ENCODE data around the gene ELMO1. TPM values are rescaled to one million over a fixed set of nuclear protein-coding genes. Genes with fewer than 3 reads are reported as not detected.

Gene ELMO1
- total and polyA plus RNA-seq, 2 of the 13 experiments (the other 11 are each of a cell fraction or from before 2014, with no cell fraction given): 0.11 to 0.17 TPM

GRCh38 chr7:36814311-36814710 lies 634.4 kb downstream of the ELMO1 start:
- H2AFZ ChIP-seq (ENCODE audit: low read length): no peak overlapping the region
- H3K27ac ChIP-seq (ENCODE audit: extremely low read length, insufficient read depth, low read length): no peak overlapping the region
- no peaks in the 10 kb centered on the region for H3K9me3 ChIP-seq (ENCODE audit: low read length)
- no peaks in the 10 kb centered on the region for H3K79me2 ChIP-seq (ENCODE audit: insufficient read depth, low read length)
- POLR2A ChIA-PET: no interaction called here
- ATAC-seq (peak; percentile 51; the same call in 1 of the 3 replicates), FAIRE-seq (no peak), DNase-seq (ENCODE audit: low spot score) (no peak)
- TF ChIP-seq ZFYVE20 (CRISPR knock-in tag; IDR thresholded peaks at IDR 0.05; ENCODE audit: borderline replicate concordance, low read depth) (no peak), TFAP4 (IDR thresholded peaks at IDR 0.05; ENCODE audit: borderline replicate concordance, low read depth) (peak; percentile 92), TEAD3 (CRISPR knock-in tag; optimal IDR thresholded peaks at IDR 0.05; ENCODE audit: borderline replicate concordance) (peak; percentile 22), NFKB2 (CRISPR knock-in tag; IDR thresholded peaks at IDR 0.05; ENCODE audit: borderline replicate concordance) (no peak), SMAD9 (CRISPR knock-in tag; IDR thresholded peaks at IDR 0.05) (no peak), E2F1 (CRISPR knock-in tag; IDR thresholded peaks at IDR 0.05) (no peak), ERF (CRISPR knock-in tag; IDR thresholded peaks at IDR 0.05) (no peak), SIX1 (CRISPR knock-in tag; IDR thresholded peaks at IDR 0.05; ENCODE audit: borderline replicate concordance) (no peak), SNAPC5 (CRISPR knock-in tag; IDR thresholded peaks at IDR 0.05; ENCODE audit: borderline replicate concordance) (no peak), CEBPG (CRISPR knock-in tag; IDR thresholded peaks at IDR 0.05) (no peak), ARID5B (CRISPR knock-in tag; IDR thresholded peaks at IDR 0.05) (0 out of 2 replicates have a peak, but pooled peaks have one; percentile 17), RCOR2 (CRISPR knock-in tag; IDR thresholded peaks at IDR 0.05) (no peak), FOXA3 (CRISPR knock-in tag; IDR thresholded peaks at IDR 0.05) (peak; percentile 63), TBX2 (CRISPR knock-in tag; IDR thresholded peaks at IDR 0.05; ENCODE audit: borderline replicate concordance) (no peak), FOXP4 (CRISPR knock-in tag; IDR thresholded peaks at IDR 0.05) (0 out of 2 replicates have a peak, but pooled peaks have one; percentile 13), BCL6 (CRISPR knock-in tag; IDR thresholded peaks at IDR 0.05) (peak; percentile 26; the same call in 1 of the 2 replicates), MIXL1 (CRISPR knock-in tag; IDR thresholded peaks at IDR 0.05) (peak; percentile 61; the same call in 1 of the 2 replicates), RXRB (CRISPR knock-in tag; IDR thresholded peaks at IDR 0.05; ENCODE audit: borderline replicate concordance) (no peak)
- H3K4me3 ChIP-seq (replicated peaks in 1 of 3; ENCODE audit: insufficient read depth in 1 of 3, low read depth in 2 of 3, low read length in 3 of 3): no peak overlapping the region
- no TSS peak for BruUV-seq (replicated peaks)
- H3K36me3 ChIP-seq (replicated peaks in 1 of 2; ENCODE audit: control insufficient read depth in 1 of 2, insufficient read depth in 2 of 2, low read length in 2 of 2): no peaks in the 10 kb centered on the region
- 8% methylated on average over 4 of the region's 4 CpGs for WGBS (ENCODE audit: low lambda C conversion rate)
- no peaks in the 10 kb centered on the region for H3K27me3 ChIP-seq (ENCODE audit: control insufficient read depth in 1 of 2, insufficient read depth in 2 of 2, low read length in 2 of 2)
- no peak overlapping the region for H3K9ac ChIP-seq (ENCODE audit: insufficient read depth, low read depth, low read length)
- in situ Hi-C loops (cut with HindIII; ENCODE audit: extremely low pct_ligation_motif_present, low pct_unique_long_range_greater_than_20kb) (no loop called here), intact Hi-C loops (cut with micrococcal nuclease; ENCODE audit: unreplicated experiment) (no loop called here)
- CTCF ChIA-PET (ENCODE audit: low intra/inter-chr PET ratio, low total read pairs): no interaction called here
- H4K20me1 ChIP-seq (ENCODE audit: insufficient read depth, low read length): no peaks in the 10 kb centered on the region
- H3K4me1 ChIP-seq (ENCODE audit: insufficient read depth, low read length): peaks cover 6% of the 10 kb centered on the region; the same call in 1 of the 2 replicates
- no peak overlapping the region for H3K4me2 ChIP-seq (ENCODE audit: low read depth, low read length)

Data from HepG2 (cell line).